Tibial artery (tissue), 4 donors: ENCODE measurements around the gene DNMT3B.

ENCODE experiments used
- DNase-seq, 2 donors: peaks; one replicate each; pipeline ENCODE4 v3.0.0-alpha.2; 2019
- H3K27ac ChIP-seq, 2 donors: fragments of 200-600 bp; sonication (generic) in 1 of 2; 1 replicate in 1 of 2; 2 replicates in 1 of 2; pipeline ENCODE4 v1.5.1; 2018 to 2019; ENCODE audit warnings: mild to moderate bottlenecking in 1 of 2
- H3K27me3 ChIP-seq, 2 donors: fragments of 200-600 bp; sonication (generic) in 1 of 2; one replicate each; pipeline versions ENCODE4 v1.5.1 to v1.6.0; 2016 to 2019
- H3K36me3 ChIP-seq, 3 donors: fragments of 200-600 bp; sonication (generic) in 2 of 3; one replicate each; pipeline ENCODE4 v1.5.1; 2016 to 2019; ENCODE audit warnings: mild to moderate bottlenecking in 2 of 3
- H3K4me1 ChIP-seq, 4 donors: fragments of 200-600 bp; sonication (generic) in 2 of 4; 1 replicate in 3 of 4; 2 replicates in 1 of 4; pipeline ENCODE4 v1.5.1; 2016 to 2019
- H3K4me3 ChIP-seq, 2 donors: fragments of 200-600 bp; sonication (generic) in 1 of 2; 1 replicate in 1 of 2; 2 replicates in 1 of 2; pipeline ENCODE4 v1.5.1; 2018 to 2019; ENCODE audit warnings: mild to moderate bottlenecking in 2 of 2
- H3K9me3 ChIP-seq, 3 donors: fragments of 200-600 bp; sonication (generic) in 1 of 3; one replicate each; pipeline ENCODE4 v1.5.1; 2016 to 2019
- intact Hi-C: fragments of 100-400 bp; cut with DNase I; formaldehyde crosslinking; loops from one replicate; pipeline ENCODE4 v1.15.0; 2023; ENCODE audit warnings: low total_unique reads
- TF ChIP-seq, protein P1 (sequence below), 2 experiments: fragments of 200-600 bp in 1 of 2; fragments of 450-650 bp in 1 of 2; IDR thresholded peaks; one replicate each; pipeline ENCODE4 v1.5.1; 2017 to 2019; ENCODE audit warnings: antibody characterized with exemption in 2 of 2, mild to moderate bottlenecking in 1 of 2, moderate library complexity in 1 of 2

Gene DNMT3B

DNA sequence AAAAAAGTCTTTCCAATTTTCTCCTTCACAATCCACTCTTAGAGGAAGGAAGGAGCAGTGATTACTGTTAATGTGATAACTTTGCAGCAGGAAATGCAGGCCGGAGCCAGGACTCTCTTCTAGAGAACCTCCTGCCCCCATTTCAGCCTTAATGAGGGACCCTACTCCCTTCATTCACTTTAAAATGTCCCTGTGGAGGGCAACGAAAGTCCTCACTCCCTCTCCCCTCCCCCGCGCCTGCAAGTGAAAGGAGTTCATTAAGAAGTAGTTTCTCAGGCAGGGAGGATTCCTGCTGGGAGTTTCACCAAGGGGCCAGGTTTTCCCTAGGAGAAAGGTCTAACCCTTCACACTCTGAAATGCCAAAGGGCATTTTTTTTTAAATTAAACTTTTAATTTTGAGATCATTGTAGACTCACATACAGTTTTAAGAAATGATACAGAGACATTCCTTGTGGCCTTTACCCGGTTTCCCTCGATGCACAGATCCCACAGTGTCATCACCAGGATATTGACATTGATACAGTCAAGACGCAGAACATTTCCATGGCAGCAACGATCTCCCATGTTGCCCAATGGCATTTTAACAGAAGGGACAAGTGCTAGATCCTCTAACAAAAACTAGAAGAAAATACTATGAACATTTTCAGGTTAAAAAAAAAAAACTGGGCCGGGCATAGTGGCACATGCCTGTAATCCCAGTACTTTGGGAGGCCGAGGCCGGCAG, 12.1 kb upstream of the DNMT3B start:
- Histone ChIP-seq H3K9me3 (no peaks in the 10 kb centered on the region), H3K27ac (no peak overlapping the region), H3K36me3 (no peaks in the 10 kb centered on the region), H3K4me1 (peaks cover 0 to 7% (median 0%) of the 10 kb centered on the region in 4 donors), H3K4me3 (no peak overlapping the region), H3K27me3 (no peaks in the 10 kb centered on the region)
- TF ChIP-seq, protein P1, sequence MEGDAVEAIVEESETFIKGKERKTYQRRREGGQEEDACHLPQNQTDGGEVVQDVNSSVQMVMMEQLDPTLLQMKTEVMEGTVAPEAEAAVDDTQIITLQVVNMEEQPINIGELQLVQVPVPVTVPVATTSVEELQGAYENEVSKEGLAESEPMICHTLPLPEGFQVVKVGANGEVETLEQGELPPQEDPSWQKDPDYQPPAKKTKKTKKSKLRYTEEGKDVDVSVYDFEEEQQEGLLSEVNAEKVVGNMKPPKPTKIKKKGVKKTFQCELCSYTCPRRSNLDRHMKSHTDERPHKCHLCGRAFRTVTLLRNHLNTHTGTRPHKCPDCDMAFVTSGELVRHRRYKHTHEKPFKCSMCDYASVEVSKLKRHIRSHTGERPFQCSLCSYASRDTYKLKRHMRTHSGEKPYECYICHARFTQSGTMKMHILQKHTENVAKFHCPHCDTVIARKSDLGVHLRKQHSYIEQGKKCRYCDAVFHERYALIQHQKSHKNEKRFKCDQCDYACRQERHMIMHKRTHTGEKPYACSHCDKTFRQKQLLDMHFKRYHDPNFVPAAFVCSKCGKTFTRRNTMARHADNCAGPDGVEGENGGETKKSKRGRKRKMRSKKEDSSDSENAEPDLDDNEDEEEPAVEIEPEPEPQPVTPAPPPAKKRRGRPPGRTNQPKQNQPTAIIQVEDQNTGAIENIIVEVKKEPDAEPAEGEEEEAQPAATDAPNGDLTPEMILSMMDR (IDR thresholded peaks at IDR 0.05) = no peak
- intact Hi-C loops = no loop called here
- DNase-seq = no peak

DNA sequence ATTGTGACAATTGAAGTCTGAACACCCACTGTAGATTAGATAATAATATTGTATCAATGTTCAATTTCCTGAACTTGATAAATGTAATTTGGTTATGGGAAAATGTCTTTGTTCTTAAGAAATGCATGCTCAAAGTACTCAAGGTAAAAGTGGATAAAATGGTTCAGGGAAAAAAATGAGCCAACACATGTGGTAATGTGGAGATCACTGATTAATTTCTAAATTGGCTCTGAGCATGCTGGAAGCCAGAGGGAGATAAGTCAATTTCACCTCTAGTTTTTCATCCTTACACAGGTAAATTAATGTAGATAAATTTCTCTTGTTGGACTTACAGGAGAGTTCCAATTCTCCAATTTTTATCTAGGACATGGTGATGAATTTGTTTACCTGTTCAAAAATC, 10.9 kb upstream of the DNMT3B start:
- peaks cover 0 to 3% (median 0%) of the 10 kb centered on the region in 4 donors for H3K4me1 ChIP-seq
- no peaks in the 10 kb centered on the region for H3K27me3 ChIP-seq
- H3K9me3 ChIP-seq = no peaks in the 10 kb centered on the region
- TF ChIP-seq, protein P1 (IDR thresholded peaks at IDR 0.05) = no peak
- no peak overlapping the region for H3K4me3 ChIP-seq
- no peak overlapping the region for H3K27ac ChIP-seq
- intact Hi-C loops = no loop called here
- H3K36me3 ChIP-seq = no peaks in the 10 kb centered on the region
- no peak for DNase-seq

DNA sequence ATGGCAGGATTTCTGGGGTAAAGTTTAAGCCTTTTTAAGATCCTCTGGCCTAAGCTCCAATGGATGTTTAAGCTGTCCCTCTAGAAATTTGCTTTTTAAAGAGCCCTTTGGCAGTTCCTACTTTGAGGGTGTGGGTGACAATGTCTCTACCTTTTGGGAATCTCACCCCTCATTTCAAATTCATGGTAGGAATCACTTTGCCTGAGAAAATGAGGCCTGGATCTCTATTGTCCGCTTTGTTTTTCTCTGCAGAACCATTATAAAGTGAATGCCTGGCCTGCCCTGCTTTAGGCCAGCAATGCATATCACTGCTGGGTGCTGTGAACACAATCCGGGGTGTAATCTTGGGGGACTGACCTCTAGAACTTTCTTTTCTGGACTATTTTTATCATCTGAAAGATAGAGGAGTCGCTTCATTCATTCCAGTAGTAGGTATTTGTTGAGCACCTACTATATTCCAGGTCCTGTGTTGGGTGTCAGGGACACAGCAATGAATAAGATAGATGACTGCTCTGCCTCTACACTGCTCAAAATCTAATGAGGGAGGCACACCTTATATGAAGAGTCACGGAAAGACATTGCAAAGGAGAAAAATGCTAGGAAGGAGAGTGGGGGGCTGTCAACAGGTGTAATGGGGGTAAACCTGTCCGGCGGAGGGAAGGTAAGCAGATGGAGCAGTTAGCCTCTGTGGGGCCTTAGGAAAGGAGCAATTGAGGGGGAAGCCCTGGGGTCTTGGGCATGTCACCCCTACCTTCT, 10.3 kb upstream of the DNMT3B start:
- H3K27ac ChIP-seq = no peak overlapping the region
- no peaks in the 10 kb centered on the region for H3K27me3 ChIP-seq
- H3K36me3 ChIP-seq = no peaks in the 10 kb centered on the region
- TF ChIP-seq, protein P1 (IDR thresholded peaks at IDR 0.05) = no peak
- intact Hi-C loops = no loop called here
- no peaks in the 10 kb centered on the region for H3K9me3 ChIP-seq
- no peaks in the 10 kb centered on the region for H3K4me1 ChIP-seq
- DNase-seq = no peak
- no peak overlapping the region for H3K4me3 ChIP-seq

DNA sequence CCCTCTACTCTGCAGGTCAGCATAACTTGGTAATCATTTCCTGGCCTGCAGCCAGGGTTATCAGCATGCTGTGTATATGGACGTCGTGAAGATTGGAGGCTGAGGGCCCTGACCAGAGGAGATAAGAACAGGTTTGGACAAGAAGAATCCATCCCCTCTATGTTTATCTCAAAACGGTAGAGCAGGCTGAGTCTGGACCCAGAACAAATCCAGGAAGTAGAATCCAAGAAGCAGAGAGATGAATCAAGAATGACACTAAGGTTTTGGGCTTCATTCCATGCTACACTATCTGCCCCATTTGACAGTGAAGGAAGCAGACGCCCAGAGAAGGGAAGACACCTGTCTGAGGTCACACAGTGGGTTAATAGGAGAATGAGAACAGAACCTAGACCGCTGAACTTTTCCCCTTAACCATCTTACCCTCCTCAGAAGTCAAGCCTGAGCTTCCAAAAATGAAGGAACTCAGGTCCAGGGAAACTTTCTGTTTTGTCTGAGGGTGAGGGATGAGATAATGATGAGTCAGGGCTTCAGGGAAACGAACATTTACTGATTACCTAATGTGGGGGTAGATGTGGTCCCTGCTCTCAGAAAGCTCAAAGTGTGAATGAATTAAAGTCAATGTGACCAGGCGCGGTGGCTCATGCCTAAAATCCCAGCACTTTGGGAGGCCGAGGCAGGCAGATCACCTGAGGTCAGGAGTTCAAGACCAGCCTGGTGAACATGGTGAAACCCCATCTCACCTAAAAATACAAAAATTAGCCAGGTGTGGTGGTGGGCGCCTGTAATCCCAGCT, 9.5 kb upstream of the DNMT3B start:
- TF ChIP-seq, protein P1 (IDR thresholded peaks at IDR 0.05) = no peak
- H3K4me1 ChIP-seq = no peaks in the 10 kb centered on the region
- no peaks in the 10 kb centered on the region for H3K9me3 ChIP-seq
- no peaks in the 10 kb centered on the region for H3K36me3 ChIP-seq
- H3K27ac ChIP-seq = no peak overlapping the region
- no peaks in the 10 kb centered on the region for H3K27me3 ChIP-seq
- no peak overlapping the region for H3K4me3 ChIP-seq
- DNase-seq = no peak
- intact Hi-C loops = no loop called here

DNA sequence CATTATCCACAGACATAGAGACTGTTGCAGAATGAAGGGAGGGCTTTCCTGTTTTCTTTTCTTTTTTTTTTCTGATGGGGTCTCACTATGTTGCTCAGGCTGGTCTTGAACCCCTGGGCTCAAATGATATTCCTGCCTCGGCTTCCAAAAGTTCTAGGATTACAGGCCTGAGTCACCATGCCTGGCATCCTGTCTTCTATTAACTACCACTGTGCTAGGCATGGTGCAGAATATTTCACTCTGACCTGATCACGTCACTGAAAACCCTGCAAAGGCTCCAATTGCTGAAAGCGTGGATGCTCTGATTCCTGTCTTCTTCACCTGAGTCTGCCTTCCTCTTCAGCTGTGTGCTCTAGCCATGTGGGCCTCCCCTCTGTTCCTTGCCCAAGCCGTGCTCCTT, 8.5 kb upstream of the DNMT3B start:
- no peak overlapping the region for H3K27ac ChIP-seq
- no peaks in the 10 kb centered on the region for H3K9me3 ChIP-seq
- H3K4me1 ChIP-seq = no peaks in the 10 kb centered on the region
- no peaks in the 10 kb centered on the region for H3K27me3 ChIP-seq
- DNase-seq = no peak
- intact Hi-C loops = no loop called here
- TF ChIP-seq, protein P1 (IDR thresholded peaks at IDR 0.05) = no peak
- no peaks in the 10 kb centered on the region for H3K36me3 ChIP-seq
- no peak overlapping the region for H3K4me3 ChIP-seq
